Adrenal gland (tissue), 5 donors: ENCODE measurements around the gene ERVFRD-1.

Source experiments
- POLR2A ChIP-seq, 2 donors: fragments of 450-650 bp; IDR thresholded peaks; one replicate each; pipeline ENCODE4 v1.6.1; 2017; ENCODE audit warnings: antibody characterized with exemption in 2 of 2, mild to moderate bottlenecking in 2 of 2, moderate library complexity in 1 of 2
- TF ChIP-seq, protein P1 (sequence below), 6 experiments: fragments of 450-650 bp in 4 of 6; fragments of 200-600 bp in 2 of 6; sonication (generic) in 1 of 6; IDR thresholded peaks; 1 replicate in 5 of 6; 2 replicates in 1 of 6; pipeline versions ENCODE4 v1.5.1 to v1.8.0; 2016 to 2021; ENCODE audit warnings: antibody characterized with exemption in 6 of 6, mild to moderate bottlenecking in 2 of 6, moderate library complexity in 1 of 6
- donor health status: DM: no; HTN: no; CAD: no.

DNA sequence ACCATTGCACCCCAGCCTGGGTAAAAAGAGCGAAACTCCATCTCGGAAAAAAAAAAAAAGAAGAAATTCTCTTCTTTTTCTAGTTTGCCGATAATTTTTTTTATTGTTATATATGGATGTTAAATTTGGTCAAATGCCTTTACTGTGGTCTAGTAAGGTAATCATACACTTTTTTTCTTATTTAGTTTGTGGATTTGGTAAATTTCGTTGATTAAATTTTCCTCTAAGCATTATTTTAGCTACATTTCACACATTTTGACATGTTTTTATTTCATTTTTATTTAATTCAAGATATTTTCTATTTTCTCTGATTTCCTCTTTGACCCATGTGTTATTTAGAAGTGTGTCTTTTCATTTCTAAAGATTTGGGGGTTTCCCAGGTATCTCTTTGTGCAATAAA lies 49.4 kb downstream of the ERVFRD-1 start:
- TF ChIP-seq, protein P1, sequence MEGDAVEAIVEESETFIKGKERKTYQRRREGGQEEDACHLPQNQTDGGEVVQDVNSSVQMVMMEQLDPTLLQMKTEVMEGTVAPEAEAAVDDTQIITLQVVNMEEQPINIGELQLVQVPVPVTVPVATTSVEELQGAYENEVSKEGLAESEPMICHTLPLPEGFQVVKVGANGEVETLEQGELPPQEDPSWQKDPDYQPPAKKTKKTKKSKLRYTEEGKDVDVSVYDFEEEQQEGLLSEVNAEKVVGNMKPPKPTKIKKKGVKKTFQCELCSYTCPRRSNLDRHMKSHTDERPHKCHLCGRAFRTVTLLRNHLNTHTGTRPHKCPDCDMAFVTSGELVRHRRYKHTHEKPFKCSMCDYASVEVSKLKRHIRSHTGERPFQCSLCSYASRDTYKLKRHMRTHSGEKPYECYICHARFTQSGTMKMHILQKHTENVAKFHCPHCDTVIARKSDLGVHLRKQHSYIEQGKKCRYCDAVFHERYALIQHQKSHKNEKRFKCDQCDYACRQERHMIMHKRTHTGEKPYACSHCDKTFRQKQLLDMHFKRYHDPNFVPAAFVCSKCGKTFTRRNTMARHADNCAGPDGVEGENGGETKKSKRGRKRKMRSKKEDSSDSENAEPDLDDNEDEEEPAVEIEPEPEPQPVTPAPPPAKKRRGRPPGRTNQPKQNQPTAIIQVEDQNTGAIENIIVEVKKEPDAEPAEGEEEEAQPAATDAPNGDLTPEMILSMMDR (IDR thresholded peaks at IDR 0.05), result no peak
- TF ChIP-seq POLR2A (IDR thresholded peaks at IDR 0.05), result no peak
